Small intestine (tissue), 7 donors: Measurements from ENCODE around the gene NR4A3. TPM values are rescaled to one million over a fixed set of nuclear protein-coding genes. Genes with fewer than 3 reads are reported as not detected.

ENCODE experiments used
- DNase-seq, 2 donors: peaks; one replicate each; pipeline versions ENCODE4 v3.0.0 to v3.0.0-alpha.2; 2013
- FAIRE-seq: peaks from 2 replicates; lab custom pipeline; 2012; peaks lifted over from hg19 to GRCh38; lab: Jason Lieb, UNC
- H3K27ac ChIP-seq, 3 donors: one replicate each; pipeline ENCODE4 v1.5.1; 2013; ENCODE audit warnings: low read length in 2 of 3, mild to moderate bottlenecking in 2 of 3, control low read depth in 1 of 3, inconsistent platforms in 1 of 3, low read depth in 1 of 3, moderate library complexity in 1 of 3
- H3K27me3 ChIP-seq, 3 donors: one replicate each; pipeline ENCODE4 v1.6.1; 2013; ENCODE audit warnings: low read length in 3 of 3, inconsistent platforms in 1 of 3; ENCODE audit not compliant: control insufficient read depth in 3 of 3, insufficient read depth in 3 of 3
- H3K36me3 ChIP-seq, 3 donors: one replicate each; pipeline ENCODE4 v1.6.1; 2013; ENCODE audit warnings: low read length in 3 of 3, inconsistent platforms in 1 of 3, low read depth in 1 of 3, mild to moderate bottlenecking in 1 of 3, moderate library complexity in 1 of 3; ENCODE audit not compliant: control insufficient read depth in 3 of 3, insufficient read depth in 2 of 3
- H3K4me1 ChIP-seq, 3 donors: one replicate each; pipeline ENCODE4 v1.6.1; 2013; ENCODE audit warnings: low read length in 2 of 3, inconsistent platforms in 1 of 3, low read depth in 1 of 3, mild to moderate bottlenecking in 1 of 3, moderate library complexity in 1 of 3; ENCODE audit not compliant: control insufficient read depth in 3 of 3, insufficient read depth in 2 of 3
- H3K4me3 ChIP-seq, 3 donors: one replicate each; pipeline ENCODE4 v1.5.1; 2013; ENCODE audit warnings: low read length in 3 of 3, control low read depth in 1 of 3, inconsistent platforms in 1 of 3, low read depth in 1 of 3, mild to moderate bottlenecking in 1 of 3, moderate library complexity in 1 of 3
- H3K9me3 ChIP-seq, 2 donors: one replicate each; pipeline ENCODE4 v1.6.1; 2013; ENCODE audit warnings: low read depth in 1 of 2, low read length in 1 of 2; ENCODE audit not compliant: control insufficient read depth in 2 of 2, insufficient read depth in 1 of 2
- WGBS, 3 donors: extraction: QIAGEN DNeasy Blood & Tissue Kit; methylation state at CpG; one replicate each; pipeline ENCODE4 v1.1.7; 2013; 5-methylcytosine and 5-hydroxymethylcytosine counted together
- polyA plus RNA-seq, 4 donors: library from polyadenylated mRNA; stranded (reverse) in 3 of 4; unstranded in 1 of 4; fragments of 200-250 nt in 3 of 4; fragments of 120-200 nt in 1 of 4; gene quantifications; one replicate each; pipeline versions ENCODE4 v1.2.1 to v1.2.3, GENCODE V29; 2013
- donor health status: healthy with polysubstance abuse.
- donor health status: control.
- donor health status: control.
- donor health status: Bipolar disorder and iron deficiency.
- donor health status: healthy.

Gene NR4A3
- polyA plus RNA-seq, 4 donors = 0.28 to 1.0 (median 0.81) TPM; not detected in 1

DNA sequence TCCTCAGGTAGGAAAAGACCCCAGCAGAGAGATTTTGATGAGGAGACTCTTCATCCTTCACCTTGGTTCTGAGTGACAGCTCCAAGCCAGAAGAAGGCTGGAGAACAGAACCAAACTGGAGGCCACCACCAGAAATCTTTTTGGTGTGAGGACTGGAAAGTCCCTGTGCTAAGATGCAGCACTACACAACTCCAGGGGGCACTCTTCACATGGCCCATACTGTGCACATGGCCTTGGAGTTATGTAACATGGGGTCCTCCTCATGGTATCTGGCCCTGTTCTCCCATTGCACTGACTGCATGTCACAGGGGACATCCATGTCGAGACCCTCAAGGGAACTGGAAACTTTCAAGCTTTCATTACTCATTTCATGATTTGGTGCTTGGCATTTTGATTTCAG, 67.4 kb downstream of the NR4A3 start:
- no peak overlapping the region for H3K4me3 ChIP-seq
- H3K9me3 ChIP-seq = no peaks in the 10 kb centered on the region
- H3K27me3 ChIP-seq = no peaks in the 10 kb centered on the region
- 85 to 88% (median 88%) methylated on average over 1 of the region's 1 CpG for WGBS, 3 donors
- H3K27ac ChIP-seq = no peak overlapping the region
- no peak for DNase-seq
- no peak for FAIRE-seq
- no peaks in the 10 kb centered on the region for H3K36me3 ChIP-seq
- H3K4me1 ChIP-seq = no peaks in the 10 kb centered on the region

- Histone ChIP-seq H3K4me1 (no peaks in the 10 kb centered on the region), H3K36me3 (no peaks in the 10 kb centered on the region), H3K4me3 (no peak overlapping the region), H3K27ac (no peak overlapping the region), H3K27me3 (no peaks in the 10 kb centered on the region), H3K9me3 (no peaks in the 10 kb centered on the region)
- FAIRE-seq (no peak), DNase-seq (no peak)
- WGBS, 3 donors = 65 to 88% (median 75%) methylated on average over 2 of the region's 2 CpGs
These were observed 73.1 kb downstream of the NR4A3 start for GRCh38 chr9:99894826-99895225.

GRCh38 chr9:99895510-99895909, 73.8 kb downstream of the NR4A3 start:
- WGBS, 3 donors = 92 to 94% (median 92%) methylated on average over 6 of the region's 6 CpGs
- no peaks in the 10 kb centered on the region for H3K36me3 ChIP-seq
- FAIRE-seq (no peak), DNase-seq (no peak)
- no peaks in the 10 kb centered on the region for H3K4me1 ChIP-seq
- no peak overlapping the region for H3K27ac ChIP-seq
- H3K4me3 ChIP-seq = no peak overlapping the region
- H3K9me3 ChIP-seq = no peaks in the 10 kb centered on the region
- no peaks in the 10 kb centered on the region for H3K27me3 ChIP-seq

DNA sequence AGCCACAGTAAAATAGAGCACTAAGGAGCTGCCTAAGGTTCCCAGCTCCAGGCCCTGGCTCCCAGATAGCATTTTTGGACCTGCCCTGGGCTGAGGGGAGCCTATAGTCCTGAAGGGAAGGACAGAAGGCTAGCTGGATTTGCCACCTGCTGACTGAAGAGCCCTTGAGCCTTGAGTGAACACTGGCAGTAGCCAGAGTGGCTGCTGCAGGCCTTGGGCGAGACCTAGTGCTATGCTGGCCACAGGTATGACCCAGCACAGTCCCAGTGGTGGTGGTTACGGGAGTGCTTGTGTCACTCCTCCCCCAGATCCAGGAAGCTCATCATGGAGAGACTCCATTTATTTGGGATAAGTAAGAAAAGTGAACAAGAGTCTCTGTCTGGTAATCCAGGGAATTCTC, 74.4 kb downstream of the NR4A3 start:
- H3K27ac ChIP-seq = no peak overlapping the region
- 87 to 96% (median 90%) methylated on average over 2 of the region's 2 CpGs for WGBS, 3 donors
- FAIRE-seq = no peak

GRCh38 chr9:99903393-99903792, 81.7 kb downstream of the NR4A3 start:
- peaks cover 0 to 2% (median 0%) of the 10 kb centered on the region in 3 donors for H3K27me3 ChIP-seq
- FAIRE-seq = no peak
- DNase-seq = no peak
- no peak overlapping the region for H3K4me3 ChIP-seq
- H3K27ac ChIP-seq = no peak overlapping the region
- H3K9me3 ChIP-seq = no peaks in the 10 kb centered on the region
- WGBS, 3 donors = 73 to 97% (median 88%) methylated on average over 1 of the region's 1 CpG
- H3K36me3 ChIP-seq = no peaks in the 10 kb centered on the region
- peaks cover 0 to 3% (median 2%) of the 10 kb centered on the region in 3 donors for H3K4me1 ChIP-seq

More for the DNA sequence above, 74.4 kb downstream of the NR4A3 start:
- Histone ChIP-seq H3K4me1 (no peaks in the 10 kb centered on the region), H3K4me3 (no peak overlapping the region), H3K9me3 (no peaks in the 10 kb centered on the region), H3K36me3 (no peaks in the 10 kb centered on the region), H3K27me3 (no peaks in the 10 kb centered on the region)
- DNase-seq = no peak

DNA sequence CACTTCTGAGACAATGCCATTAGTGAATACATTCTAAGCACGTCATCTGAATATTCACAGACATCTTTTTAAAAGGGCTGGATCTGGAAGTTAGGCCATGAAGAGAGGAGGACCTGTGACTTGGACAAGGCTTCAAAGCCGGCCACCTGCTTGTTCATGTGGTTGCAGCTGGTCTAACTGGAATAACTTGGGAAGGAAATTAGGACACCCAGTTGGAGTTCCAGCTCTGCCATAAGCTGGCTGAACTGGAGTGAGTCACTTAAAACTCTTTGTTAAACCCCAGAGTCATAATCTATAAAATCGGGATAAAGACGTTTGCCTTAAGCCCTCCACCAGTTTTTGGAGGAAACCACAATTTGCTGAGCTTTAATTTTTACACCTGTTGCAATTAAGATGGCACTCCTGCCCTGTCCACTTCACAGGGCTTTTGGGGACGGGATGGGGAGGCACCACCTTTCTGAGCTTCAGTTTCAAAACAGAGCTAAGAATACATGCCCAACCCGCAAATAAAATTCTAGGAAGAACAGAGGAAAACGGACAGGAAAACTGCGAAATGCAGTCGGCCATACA, 84.2 kb downstream of the NR4A3 start:
- peaks cover 0 to 1% (median 0%) of the 10 kb centered on the region in 3 donors for H3K36me3 ChIP-seq
- peaks cover 0 to 2% (median 0%) of the 10 kb centered on the region in 3 donors for H3K27me3 ChIP-seq
- DNase-seq = peak in 1 of 2 donors; percentile 25
- H3K27ac ChIP-seq = peak overlapping the region in 2 of 3 donors; percentile 12 to 97
- peaks cover 0 to 6% (median 2%) of the 10 kb centered on the region in 3 donors for H3K4me1 ChIP-seq
- FAIRE-seq = no peak
- WGBS, 3 donors = 11 to 22% (median 15%) methylated on average over 9 of the region's 9 CpGs
- H3K9me3 ChIP-seq = no peaks in the 10 kb centered on the region
- peak overlapping the region; percentile 80 to 84 (median 84) for H3K4me3 ChIP-seq

DNA sequence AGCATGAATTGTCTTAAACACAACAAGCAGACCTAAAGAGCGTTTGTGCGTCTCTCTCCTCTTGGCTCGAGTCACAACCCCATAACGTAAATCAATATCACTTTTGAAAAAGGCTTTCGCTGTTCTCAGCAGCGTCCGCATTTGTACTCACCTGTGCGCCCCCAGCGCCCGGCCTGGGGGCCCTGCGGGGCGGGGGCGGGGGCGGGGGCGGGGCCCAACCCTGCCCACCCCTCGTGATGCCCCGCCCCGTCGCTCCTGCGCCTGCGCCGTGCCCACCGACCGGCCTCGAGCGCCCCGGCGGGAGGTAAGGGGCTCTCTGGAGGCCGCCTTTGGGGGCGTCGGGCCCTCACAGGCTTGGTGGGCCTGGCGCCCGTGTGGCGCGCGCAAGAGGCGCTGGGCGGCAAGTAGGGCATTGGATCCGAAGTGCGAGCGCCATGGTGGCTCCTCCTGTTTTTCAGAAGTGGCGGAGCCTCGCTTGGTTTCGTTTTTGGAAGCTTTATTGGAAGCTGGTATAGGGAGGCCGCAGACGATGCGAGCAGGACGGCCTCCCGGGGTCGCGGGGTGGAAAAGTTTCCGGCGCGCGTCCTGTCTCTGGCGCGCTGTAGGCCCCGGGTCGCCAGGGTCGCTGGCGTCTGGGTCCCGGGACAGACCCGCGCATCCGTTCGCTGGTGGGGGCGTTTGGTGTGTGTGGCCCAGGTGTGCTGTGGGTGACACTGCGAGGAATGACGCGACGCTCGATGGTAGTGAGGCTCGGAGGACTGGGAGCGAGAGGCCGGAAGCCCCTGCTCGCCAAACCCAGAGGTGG, 84.9 kb downstream of the NR4A3 start, which contains the start of gene STX17:
STX17 (plus strand) TSS at position 252 of the 805 bp plus-strand sequence. CDS start 8,586 bp downstream, outside the sequence.
- Histone ChIP-seq H3K4me3 (peak within 1 kb of the TSS; percentile 80 to 84 (median 84)), H3K4me1 (peaks cover 0 to 6% (median 2%) of the 10 kb centered on the region in 3 donors), H3K9me3 (no peaks in the 10 kb centered on the region), H3K27ac (peak within 1 kb of the TSS; percentile 92 to 98 (median 97)), H3K27me3 (peaks cover 0 to 2% (median 0%) of the 10 kb centered on the region in 3 donors), H3K36me3 (peaks cover 0 to 5% (median 0%) of the 10 kb centered on the region in 3 donors)
- DNase-seq = peak; percentile 83 to 94
- 0 to 1% (median 0%) methylated on average over 54 to 76 of the region's 76 CpGs for WGBS, 3 donors
- no peak for FAIRE-seq

DNA sequence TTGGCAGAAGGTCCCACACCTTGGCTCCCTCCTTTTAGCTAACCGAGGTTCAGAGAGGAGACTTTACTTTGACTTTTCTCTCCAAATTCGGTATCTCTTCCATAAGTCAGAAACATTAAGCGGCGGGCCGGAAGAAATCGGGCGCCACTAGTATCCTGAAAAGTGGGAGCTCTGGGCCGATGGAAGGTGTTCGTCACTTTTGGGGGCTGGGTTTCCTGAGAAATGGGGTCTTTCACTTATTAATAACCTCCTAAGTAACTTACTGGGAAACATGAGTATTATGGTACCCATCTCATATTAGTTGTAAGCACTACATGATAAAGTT, 85.5 kb downstream of the NR4A3 start:
- Histone ChIP-seq H3K36me3 (peaks cover 0 to 8% (median 0%) of the 10 kb centered on the region in 3 donors), H3K27ac (peak overlapping the region; percentile 92 to 98 (median 97)), H3K4me3 (peak overlapping the region; percentile 80 to 84 (median 84)), H3K27me3 (peaks cover 0 to 2% (median 0%) of the 10 kb centered on the region in 3 donors), H3K9me3 (no peaks in the 10 kb centered on the region), H3K4me1 (peaks cover 0 to 6% (median 2%) of the 10 kb centered on the region in 3 donors)
- 1 to 3% (median 3%) methylated on average over 9 of the region's 9 CpGs for WGBS, 3 donors
- FAIRE-seq (no peak), DNase-seq (no peak)
